Uterus (tissue), 4 donors: ENCODE data around the gene TAGLN2. TPM values are rescaled to one million over a fixed set of nuclear protein-coding genes. Genes with fewer than 3 reads are reported as not detected.

Source experiments
- DNase-seq, 2 donors: peaks; one replicate each; pipeline ENCODE4 v3.0.0-alpha.2; 2019 to 2020
- H3K27ac ChIP-seq, 2 donors: fragments of 200-600 bp; sonication (generic); 1 replicate in 1 of 2; 2 replicates in 1 of 2; pipeline ENCODE4 v1.5.1; 2016 to 2018
- H3K27me3 ChIP-seq, 2 donors: fragments of 200-600 bp; sonication (generic); one replicate each; pipeline ENCODE4 v1.5.1; 2018 to 2019; ENCODE audit warnings: control low read depth in 1 of 2
- H3K36me3 ChIP-seq, 2 donors: fragments of 200-600 bp; sonication (generic); one replicate each; pipeline ENCODE4 v1.5.1; 2019; ENCODE audit warnings: control low read depth in 1 of 2
- H3K4me1 ChIP-seq, 2 donors: fragments of 200-600 bp; sonication (generic); one replicate each; pipeline ENCODE4 v1.5.1; 2018 to 2019; ENCODE audit warnings: control low read depth in 1 of 2
- H3K4me3 ChIP-seq, 2 donors: fragments of 200-600 bp; sonication (generic); 1 replicate in 1 of 2; 2 replicates in 1 of 2; pipeline ENCODE4 v1.5.1; 2018 to 2019; ENCODE audit warnings: mild to moderate bottlenecking in 1 of 2
- H3K9me3 ChIP-seq, 2 donors: fragments of 200-600 bp; sonication (generic); one replicate each; pipeline ENCODE4 v1.5.1; 2019; ENCODE audit warnings: control low read depth in 1 of 2
- POLR2A ChIP-seq, 2 donors: fragments of 450-650 bp; IDR thresholded peaks; one replicate each; pipeline ENCODE4 v1.6.1; 2016; ENCODE audit warnings: antibody characterized with exemption in 2 of 2, mild to moderate bottlenecking in 1 of 2, moderate library complexity in 1 of 2
- intact Hi-C: fragments of 100-400 bp; cut with DNase I; formaldehyde crosslinking; loops from one replicate; pipeline ENCODE4 v1.15.1; 2023; ENCODE audit warnings: low total_unique reads
- total RNA-seq, 4 donors: library from RNA; depleted of rRNA in 3 of 4; stranded (reverse); fragments of >200 nt in 3 of 4; gene quantifications; one replicate each; pipeline versions ENCODE4 v1.1.0 to v1.2.4, GENCODE V29; 2014 to 2023
- TF ChIP-seq, protein P1 (sequence below), 4 experiments: fragments of 200-600 bp in 2 of 4; fragments of 450-650 bp in 2 of 4; sonication (generic) in 2 of 4; IDR thresholded peaks; one replicate each; pipeline ENCODE4 v1.5.1; 2016 to 2019; ENCODE audit warnings: antibody characterized with exemption in 4 of 4, mild to moderate bottlenecking in 2 of 4, moderate library complexity in 1 of 4
- donor health status: DM: yes; HTN: yes; CAD: no.

Gene TAGLN2
- total RNA-seq, 4 donors from 2014 or later: 113 to 246 (median 197) TPM

DNA sequence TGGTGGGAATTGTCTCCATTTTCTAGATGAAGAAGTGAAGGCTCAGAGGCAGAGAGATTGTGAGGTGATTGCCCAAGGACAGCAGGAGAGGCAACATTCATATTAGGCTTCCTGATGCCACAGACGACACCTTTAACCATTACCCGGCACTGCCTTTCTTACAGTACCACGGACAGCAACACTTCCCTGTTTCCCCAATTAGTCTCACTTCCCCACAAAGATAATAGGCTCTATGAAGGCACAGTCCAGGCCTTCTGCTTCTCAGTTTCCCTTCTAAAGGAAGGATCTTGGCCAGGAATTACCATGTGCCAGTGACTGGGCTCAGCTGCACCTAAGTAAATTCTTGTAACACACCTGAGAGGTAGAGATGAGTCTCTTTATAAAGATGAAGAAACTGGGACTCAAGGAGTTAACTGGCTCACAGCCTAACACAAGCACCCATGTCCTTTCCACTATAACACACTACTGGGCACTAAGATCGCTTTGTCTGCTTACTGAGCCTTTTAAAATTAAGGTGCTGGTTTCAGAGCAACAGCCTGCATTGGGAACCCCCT lies 10.5 kb upstream of the TAGLN2 start:
- Histone ChIP-seq H3K36me3 (no peaks in the 10 kb centered on the region), H3K4me3 (no peak overlapping the region), H3K27ac (no peak overlapping the region), H3K4me1 (no peaks in the 10 kb centered on the region), H3K9me3 (no peaks in the 10 kb centered on the region), H3K27me3 (no peaks in the 10 kb centered on the region)
- no peak for TF ChIP-seq POLR2A (IDR thresholded peaks at IDR 0.05)
- TF ChIP-seq, protein P1, sequence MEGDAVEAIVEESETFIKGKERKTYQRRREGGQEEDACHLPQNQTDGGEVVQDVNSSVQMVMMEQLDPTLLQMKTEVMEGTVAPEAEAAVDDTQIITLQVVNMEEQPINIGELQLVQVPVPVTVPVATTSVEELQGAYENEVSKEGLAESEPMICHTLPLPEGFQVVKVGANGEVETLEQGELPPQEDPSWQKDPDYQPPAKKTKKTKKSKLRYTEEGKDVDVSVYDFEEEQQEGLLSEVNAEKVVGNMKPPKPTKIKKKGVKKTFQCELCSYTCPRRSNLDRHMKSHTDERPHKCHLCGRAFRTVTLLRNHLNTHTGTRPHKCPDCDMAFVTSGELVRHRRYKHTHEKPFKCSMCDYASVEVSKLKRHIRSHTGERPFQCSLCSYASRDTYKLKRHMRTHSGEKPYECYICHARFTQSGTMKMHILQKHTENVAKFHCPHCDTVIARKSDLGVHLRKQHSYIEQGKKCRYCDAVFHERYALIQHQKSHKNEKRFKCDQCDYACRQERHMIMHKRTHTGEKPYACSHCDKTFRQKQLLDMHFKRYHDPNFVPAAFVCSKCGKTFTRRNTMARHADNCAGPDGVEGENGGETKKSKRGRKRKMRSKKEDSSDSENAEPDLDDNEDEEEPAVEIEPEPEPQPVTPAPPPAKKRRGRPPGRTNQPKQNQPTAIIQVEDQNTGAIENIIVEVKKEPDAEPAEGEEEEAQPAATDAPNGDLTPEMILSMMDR (IDR thresholded peaks at IDR 0.05): no peak
- intact Hi-C loops: no loop called here
- no peak for DNase-seq

DNA sequence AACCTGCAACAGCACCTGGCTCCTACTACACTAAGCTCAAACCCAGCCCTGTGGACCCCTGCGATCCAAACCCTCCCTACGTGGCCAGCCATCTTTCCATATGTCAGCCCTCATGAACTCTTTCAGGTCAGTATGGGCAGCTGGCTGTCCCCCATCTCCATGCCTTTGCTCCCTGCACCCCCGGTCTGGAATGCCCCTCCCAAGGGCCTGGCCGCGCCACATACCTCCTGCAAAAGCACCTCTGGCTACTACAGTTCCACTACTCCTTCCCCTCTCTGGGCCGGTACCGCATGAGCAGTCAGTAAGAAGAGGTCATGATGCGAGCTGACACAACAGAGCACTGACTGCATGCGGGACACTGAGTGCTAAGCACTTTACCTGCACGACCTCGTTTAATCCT lies 10.0 kb upstream of the TAGLN2 start:
- Histone ChIP-seq H3K4me1 (no peaks in the 10 kb centered on the region), H3K4me3 (no peak overlapping the region), H3K9me3 (no peaks in the 10 kb centered on the region), H3K27ac (no peak overlapping the region), H3K27me3 (no peaks in the 10 kb centered on the region), H3K36me3 (no peaks in the 10 kb centered on the region)
- no peak for DNase-seq
- TF ChIP-seq POLR2A (IDR thresholded peaks at IDR 0.05): no peak
- TF ChIP-seq, protein P1 (IDR thresholded peaks at IDR 0.05): no peak
- intact Hi-C loops: no loop called here

DNA sequence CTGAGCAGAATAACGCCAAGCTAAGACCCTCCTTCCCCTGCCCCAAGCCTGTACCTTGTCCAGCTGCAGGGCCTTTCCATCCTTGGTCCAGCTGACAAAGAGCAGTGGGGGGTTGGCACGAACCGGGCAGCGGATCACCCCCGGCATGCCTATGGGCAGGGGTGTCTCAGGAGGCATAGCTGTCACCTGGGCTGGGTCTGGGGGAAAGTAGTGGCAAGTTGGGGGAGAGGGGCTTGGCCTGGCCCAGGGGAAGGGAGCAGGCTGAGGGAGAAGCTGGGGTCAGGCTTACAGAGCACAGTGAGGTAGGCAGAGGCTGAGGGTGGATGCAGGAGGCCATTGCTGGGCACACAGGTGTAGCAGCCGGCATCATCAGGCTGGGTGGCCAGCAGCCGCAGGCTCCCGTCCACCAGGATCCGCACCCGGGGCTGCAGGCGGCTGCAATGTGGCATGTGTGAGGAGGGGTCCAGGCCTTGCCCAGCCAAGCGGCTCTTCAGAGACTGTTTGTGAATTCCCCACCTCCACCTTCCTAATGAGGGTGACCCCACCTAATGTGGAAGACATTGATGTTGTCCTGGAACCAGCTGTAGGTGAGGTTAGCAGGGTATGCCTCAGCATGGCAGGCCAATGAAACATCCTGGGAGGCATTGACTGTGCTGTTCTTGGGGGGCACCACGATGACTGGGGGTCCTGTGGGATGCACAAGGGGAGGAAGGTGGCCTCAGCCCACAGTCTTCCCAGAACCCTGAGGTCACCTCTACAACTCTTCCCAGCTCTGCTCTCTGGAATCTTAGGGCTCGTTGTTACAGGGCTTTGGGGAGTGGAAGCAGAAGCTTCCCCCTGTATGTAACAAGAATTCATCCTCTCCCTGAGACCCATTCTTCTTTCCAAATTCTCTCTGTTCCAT lies 9.1 kb upstream of the TAGLN2 start:
- intact Hi-C loops: no loop called here
- no peak overlapping the region for H3K4me3 ChIP-seq
- no peaks in the 10 kb centered on the region for H3K4me1 ChIP-seq
- no peaks in the 10 kb centered on the region for H3K27me3 ChIP-seq
- no peaks in the 10 kb centered on the region for H3K9me3 ChIP-seq
- no peaks in the 10 kb centered on the region for H3K36me3 ChIP-seq
- H3K27ac ChIP-seq: no peak overlapping the region
- TF ChIP-seq, protein P1 (IDR thresholded peaks at IDR 0.05): no peak
- TF ChIP-seq POLR2A (IDR thresholded peaks at IDR 0.05): no peak
- DNase-seq: no peak

DNA sequence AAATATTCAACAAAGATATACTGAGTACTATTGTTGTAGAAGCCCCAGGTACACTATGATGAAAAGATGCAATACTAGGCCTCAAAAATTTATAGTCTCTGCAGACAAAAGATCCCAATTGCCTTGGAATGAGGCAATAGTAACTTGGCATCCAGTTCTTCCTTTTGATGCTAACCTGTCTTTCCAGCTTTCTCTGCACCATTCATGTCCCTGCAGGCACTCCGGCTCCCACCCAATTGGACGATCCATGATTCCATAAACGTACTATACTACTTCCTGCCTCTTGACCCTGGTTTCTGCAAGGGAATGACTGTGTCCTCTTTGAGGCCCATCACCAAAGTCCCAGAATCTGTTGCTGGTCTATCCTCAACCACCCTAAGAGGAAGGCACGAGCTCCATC lies 8.0 kb upstream of the TAGLN2 start:
- Histone ChIP-seq H3K9me3 (no peaks in the 10 kb centered on the region), H3K4me3 (no peak overlapping the region), H3K36me3 (no peaks in the 10 kb centered on the region), H3K27me3 (no peaks in the 10 kb centered on the region), H3K4me1 (no peaks in the 10 kb centered on the region), H3K27ac (no peak overlapping the region)
- intact Hi-C loops: no loop called here
- no peak for DNase-seq
- TF ChIP-seq, protein P1 (IDR thresholded peaks at IDR 0.05): no peak
- TF ChIP-seq POLR2A (IDR thresholded peaks at IDR 0.05): no peak
